Measurements from ENCODE around the gene LAMB4.

DNA sequence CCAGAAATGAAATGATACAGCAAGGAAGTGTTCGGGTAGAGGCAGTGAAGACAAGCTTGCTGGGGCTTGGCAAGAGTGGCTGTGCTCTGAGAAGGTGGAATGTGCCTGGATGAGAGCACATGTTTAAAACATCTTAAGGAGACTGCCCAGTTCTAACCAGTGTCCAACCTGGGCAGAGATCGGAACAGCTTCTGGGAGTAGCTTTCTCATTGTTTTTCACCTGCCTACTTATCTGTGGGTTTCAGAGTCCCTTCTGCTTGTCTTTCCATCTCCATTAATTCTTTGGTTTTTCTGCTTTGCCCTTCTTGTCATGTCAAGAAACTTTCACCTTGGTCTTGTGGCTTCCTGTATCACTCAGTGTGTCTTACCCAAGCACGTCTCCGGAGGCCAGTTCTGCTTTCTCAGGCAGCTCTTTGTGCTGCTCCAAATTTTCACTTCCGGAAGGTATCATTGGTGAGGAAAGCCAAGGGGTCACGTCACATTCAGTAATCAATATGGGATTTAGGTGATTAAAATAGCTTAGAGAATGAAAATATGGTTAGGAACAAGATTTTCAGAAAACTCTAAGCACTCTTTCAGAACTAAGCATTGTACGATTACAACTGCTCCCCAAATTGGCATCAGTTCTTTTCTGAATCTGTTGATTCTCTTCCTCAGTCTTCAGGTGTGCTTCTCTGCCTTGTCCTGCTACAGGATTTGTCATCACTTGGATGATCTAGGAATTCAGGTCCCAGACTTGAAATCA lies 5.5 kb upstream of the LAMB4 start:
- TF ChIP-seq, protein P1, sequence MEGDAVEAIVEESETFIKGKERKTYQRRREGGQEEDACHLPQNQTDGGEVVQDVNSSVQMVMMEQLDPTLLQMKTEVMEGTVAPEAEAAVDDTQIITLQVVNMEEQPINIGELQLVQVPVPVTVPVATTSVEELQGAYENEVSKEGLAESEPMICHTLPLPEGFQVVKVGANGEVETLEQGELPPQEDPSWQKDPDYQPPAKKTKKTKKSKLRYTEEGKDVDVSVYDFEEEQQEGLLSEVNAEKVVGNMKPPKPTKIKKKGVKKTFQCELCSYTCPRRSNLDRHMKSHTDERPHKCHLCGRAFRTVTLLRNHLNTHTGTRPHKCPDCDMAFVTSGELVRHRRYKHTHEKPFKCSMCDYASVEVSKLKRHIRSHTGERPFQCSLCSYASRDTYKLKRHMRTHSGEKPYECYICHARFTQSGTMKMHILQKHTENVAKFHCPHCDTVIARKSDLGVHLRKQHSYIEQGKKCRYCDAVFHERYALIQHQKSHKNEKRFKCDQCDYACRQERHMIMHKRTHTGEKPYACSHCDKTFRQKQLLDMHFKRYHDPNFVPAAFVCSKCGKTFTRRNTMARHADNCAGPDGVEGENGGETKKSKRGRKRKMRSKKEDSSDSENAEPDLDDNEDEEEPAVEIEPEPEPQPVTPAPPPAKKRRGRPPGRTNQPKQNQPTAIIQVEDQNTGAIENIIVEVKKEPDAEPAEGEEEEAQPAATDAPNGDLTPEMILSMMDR (IDR thresholded peaks at IDR 0.05; ENCODE audit: low read length): no peak
- TF ChIP-seq EZH2 (IDR thresholded peaks at IDR 0.05; ENCODE audit: borderline replicate concordance, low read length): no peak

Data from OCI-LY1 (cell line).